GM12878 (cell line): ENCODE measurements around the gene ADAMTS6. TPM values are rescaled to one million over a fixed set of nuclear protein-coding genes. Genes with fewer than 3 reads are reported as not detected.

Source experiments
- ATAC-seq: fragments of 200-7000 bp; cut with Tn5 transposase; 3 replicates; pipeline ENCODE4 v1.9.1; 2020; ENCODE audit warnings: mild to moderate bottlenecking, moderate library complexity
- BruUV-seq: library from RNA; stranded (reverse); fragments of 400-500 nt; replicated peaks from 2 replicates; lab custom pipeline; 2021; lab: Mats Ljungman, UMichigan
- CTCF ChIA-PET: fragments of 300-600 bp; sonication (Branson Sonifier 250); formaldehyde crosslinking; extraction: SDS; loops from one replicate; lab custom pipeline; 2021; ENCODE audit warnings: inconsistent platforms; lab: Yijun Ruan, JAX
- POLR2A ChIA-PET: fragments of 350-600 bp; formaldehyde crosslinking; extraction: SDS; loops from one replicate; lab custom pipeline; 2021; ENCODE audit warnings: inconsistent platforms; lab: Charles Lee
- RAD21 ChIA-PET: fragments of 300-600 bp; sonication (Branson Sonifier 250); formaldehyde crosslinking; loops from one replicate; lab custom pipeline; 2023; ENCODE audit warnings: antibody characterized with exemption; ENCODE audit not compliant: unreplicated experiment; lab: Charles Lee
- SMC1A ChIA-PET: fragments of 300-600 bp; sonication (Branson Sonifier 250); formaldehyde crosslinking; loops from one replicate; lab custom pipeline; 2023; ENCODE audit not compliant: unreplicated experiment, uncharacterized antibody; lab: Charles Lee
- DNase-seq: peaks from one replicate; pipeline ENCODE4 v3.0.0-alpha.2; 2011; ENCODE audit warnings: low read depth, low spot score
- FAIRE-seq: peaks from 3 replicates; lab custom pipeline; 2011; peaks lifted over from hg19 to GRCh38; lab: Jason Lieb, UNC
- H2AFZ ChIP-seq: 2 replicates; pipeline ENCODE4 v1.6.0; 2011; ENCODE audit warnings: low read depth, low read length, control low read depth; ENCODE audit not compliant: control insufficient read depth
- H3K27ac ChIP-seq: 2 replicates; pipeline ENCODE4 v1.5.1; 2011; ENCODE audit warnings: control low read depth; ENCODE audit not compliant: control insufficient read depth, insufficient read depth
- H3K27me3 ChIP-seq, 2 experiments: replicated peaks in 1 of 2; 2 replicates each; pipeline versions ENCODE4 v1.6.0 to v1.6.1; 2011; ENCODE audit warnings: low read length in 1 of 2; ENCODE audit not compliant: control insufficient read depth in 2 of 2, insufficient read depth in 2 of 2
- H3K36me3 ChIP-seq, 2 experiments: 2 replicates each; pipeline ENCODE4 v1.5.1; 2011; ENCODE audit warnings: low read length in 1 of 2; ENCODE audit not compliant: control insufficient read depth in 2 of 2, insufficient read depth in 2 of 2
- H3K4me1 ChIP-seq: 2 replicates; pipeline ENCODE4 v1.6.1; 2011; ENCODE audit warnings: mild to moderate bottlenecking, low read length, moderate library complexity, mixed read lengths; ENCODE audit not compliant: control insufficient read depth, insufficient read depth
- H3K4me2 ChIP-seq: 2 replicates; pipeline ENCODE4 v1.6.0; 2011; ENCODE audit warnings: control low read depth; ENCODE audit not compliant: control insufficient read depth, insufficient read depth
- H3K4me3 ChIP-seq: fragments of 200-600 bp; sonication (generic); 2 replicates; pipeline ENCODE4 v1.5.1; 2016
- H3K79me2 ChIP-seq: 2 replicates; pipeline ENCODE4 v1.6.0; 2011; ENCODE audit warnings: low read length; ENCODE audit not compliant: control insufficient read depth, insufficient read depth
- H3K9ac ChIP-seq: 2 replicates; pipeline ENCODE4 v1.8.0; 2011; ENCODE audit warnings: low read length, control low read depth, mixed read lengths; ENCODE audit not compliant: control insufficient read depth, insufficient read depth
- H3K9me3 ChIP-seq: replicated peaks from 3 replicates; pipeline ENCODE4 v1.5.1; 2011; ENCODE audit warnings: mild to moderate bottlenecking, low read length; ENCODE audit not compliant: control insufficient read depth, insufficient read depth
- H4K20me1 ChIP-seq: 2 replicates; pipeline ENCODE4 v1.6.0; 2011; ENCODE audit not compliant: control insufficient read depth, insufficient read depth
- MEF2B ChIP-seq: fragments of 450-650 bp; IDR thresholded peaks from 2 replicates; pipeline ENCODE4 v1.6.1; 2018; ENCODE audit warnings: mild to moderate bottlenecking, moderate library complexity; ENCODE audit not compliant: partially characterized antibody, poor library complexity, severe bottlenecking
- SUZ12 ChIP-seq: fragments of 200-600 bp; sonication (generic); IDR thresholded peaks from one replicate; pipeline ENCODE4 v1.6.1; 2018; ENCODE audit warnings: antibody characterized with exemption, mild to moderate bottlenecking; ENCODE audit not compliant: unreplicated experiment
- TCF3 ChIP-seq: IDR thresholded peaks from 2 replicates; pipeline ENCODE4 v1.6.1; 2012; ENCODE audit warnings: low read depth, mild to moderate bottlenecking, low read length, borderline replicate concordance; ENCODE audit not compliant: insufficient read depth
- WGBS: methylation state at CpG from one replicate; pipeline ENCODE4 v1.1.6; 2016; ENCODE audit warnings: low lambda C conversion rate; ENCODE audit not compliant: insufficient replicate concordance, insufficient coverage; ENCODE audit errors: missing lambda C conversion rate; 5-methylcytosine and 5-hydroxymethylcytosine counted together
- in situ Hi-C: fragments of 300-500 bp; cut with MboI; formaldehyde crosslinking; loops from 9 replicates; pipeline ENCODE4 v1.14.3; 2018; ENCODE audit warnings: mixed read lengths
- intact Hi-C: fragments of 100-400 bp; cut with micrococcal nuclease; formaldehyde crosslinking; loops from one replicate; pipeline ENCODE4 v1.14.2; 2022; ENCODE audit not compliant: unreplicated experiment
- polyA plus RNA-seq, 11 experiments: library from polyadenylated mRNA; depleted of rRNA in 4 of 11; unstranded in 6 of 11; stranded (reverse) in 5 of 11; fragments of >200 nt; fragmentation: Nextera tagmentation in 4 of 11; fragmentation: Illumina TruSeq in 1 of 11; extraction: Ambion mirVana in 4 of 11; extraction: Trizol in 1 of 11; gene quantifications; 1 replicate in 1 of 11; 2 replicates in 10 of 11; pipeline versions ENCODE4 v1.2.1 to v1.2.3, GENCODE V29; 2011 to 2016; ENCODE audit warnings: inconsistent platforms in 2 of 11, missing spikeins in 2 of 11, low read depth in 1 of 11
- total RNA-seq, 4 experiments: library from RNA; depleted of rRNA in 3 of 4; stranded (reverse); fragments of >200 nt in 3 of 4; fragmentation: Illumina TruSeq in 1 of 4; extraction: Trizol in 1 of 4; gene quantifications; 2 replicates each; pipeline versions ENCODE4 v1.2.1 to v1.2.3, GENCODE V29; 2013 to 2021
- TF ChIP-seq, protein P1 (sequence below): IDR thresholded peaks from 2 replicates; pipeline ENCODE4 v1.6.1; 2011; ENCODE audit warnings: low read depth, mild to moderate bottlenecking, low read length, moderate library complexity, borderline replicate concordance; ENCODE audit errors: extremely low read depth
- TF ChIP-seq, protein P2 (sequence below): IDR thresholded peaks from 2 replicates; pipeline ENCODE4 v1.6.1; 2011; ENCODE audit warnings: borderline replicate concordance, low read depth, mild to moderate bottlenecking, moderate library complexity, low read length; ENCODE audit not compliant: insufficient read depth, poor library complexity, severe bottlenecking
- TF ChIP-seq, protein P3 (sequence below): fragments of 450-650 bp; IDR thresholded peaks from 2 replicates; pipeline ENCODE4 v1.6.1; 2016; ENCODE audit warnings: mild to moderate bottlenecking
- TF ChIP-seq, protein P4 (sequence below), 3 experiments: IDR thresholded peaks in 2 of 3; conservative IDR thresholded peaks in 1 of 3; 2 replicates each; pipeline ENCODE4 v1.5.1; 2011; ENCODE audit warnings: low read depth in 3 of 3, low read length in 3 of 3, mild to moderate bottlenecking in 3 of 3, control low read depth in 2 of 3, moderate library complexity in 2 of 3, inconsistent platforms in 1 of 3, mixed read lengths in 1 of 3; ENCODE audit not compliant: control insufficient read depth in 2 of 3, insufficient read depth in 1 of 3; ENCODE audit errors: extremely low read depth in 1 of 3

ADAMTS6 gene
- total and polyA plus RNA-seq, 10 of the 15 experiments (the other 5 are each of a cell fraction or from before 2014, with no cell fraction given), result 1.1 to 12.3 (median 6.5) TPM

DNA sequence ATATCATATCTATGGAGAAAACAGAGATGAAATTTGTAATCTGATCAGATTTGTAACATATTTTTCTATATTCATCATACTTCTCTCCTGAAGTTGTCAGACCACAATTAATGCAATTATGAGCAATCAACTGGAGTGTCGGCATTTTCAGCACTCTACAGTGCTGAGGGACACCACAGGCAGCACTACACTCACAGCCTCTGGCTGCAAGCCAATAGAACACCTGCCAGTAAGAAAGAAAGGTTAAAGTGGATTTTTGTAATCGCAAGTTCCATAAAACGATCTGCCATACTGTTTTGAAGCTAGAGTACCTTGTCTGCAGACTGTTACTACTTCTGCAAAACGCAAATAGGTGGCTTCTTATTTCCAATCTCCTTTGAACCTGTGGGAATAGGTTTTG is 147.6 kb downstream of the ADAMTS6 start (continued):
- TF ChIP-seq, protein P1, sequence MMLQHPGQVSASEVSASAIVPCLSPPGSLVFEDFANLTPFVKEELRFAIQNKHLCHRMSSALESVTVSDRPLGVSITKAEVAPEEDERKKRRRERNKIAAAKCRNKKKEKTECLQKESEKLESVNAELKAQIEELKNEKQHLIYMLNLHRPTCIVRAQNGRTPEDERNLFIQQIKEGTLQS, result no peak
- TF ChIP-seq, protein P2, sequence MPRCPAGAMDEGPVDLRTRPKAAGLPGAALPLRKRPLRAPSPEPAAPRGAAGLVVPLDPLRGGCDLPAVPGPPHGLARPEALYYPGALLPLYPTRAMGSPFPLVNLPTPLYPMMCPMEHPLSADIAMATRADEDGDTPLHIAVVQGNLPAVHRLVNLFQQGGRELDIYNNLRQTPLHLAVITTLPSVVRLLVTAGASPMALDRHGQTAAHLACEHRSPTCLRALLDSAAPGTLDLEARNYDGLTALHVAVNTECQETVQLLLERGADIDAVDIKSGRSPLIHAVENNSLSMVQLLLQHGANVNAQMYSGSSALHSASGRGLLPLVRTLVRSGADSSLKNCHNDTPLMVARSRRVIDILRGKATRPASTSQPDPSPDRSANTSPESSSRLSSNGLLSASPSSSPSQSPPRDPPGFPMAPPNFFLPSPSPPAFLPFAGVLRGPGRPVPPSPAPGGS, result no peak
- TF ChIP-seq SUZ12, result no peak
- TF ChIP-seq, all 136 proteins: peak for 0

DNA sequence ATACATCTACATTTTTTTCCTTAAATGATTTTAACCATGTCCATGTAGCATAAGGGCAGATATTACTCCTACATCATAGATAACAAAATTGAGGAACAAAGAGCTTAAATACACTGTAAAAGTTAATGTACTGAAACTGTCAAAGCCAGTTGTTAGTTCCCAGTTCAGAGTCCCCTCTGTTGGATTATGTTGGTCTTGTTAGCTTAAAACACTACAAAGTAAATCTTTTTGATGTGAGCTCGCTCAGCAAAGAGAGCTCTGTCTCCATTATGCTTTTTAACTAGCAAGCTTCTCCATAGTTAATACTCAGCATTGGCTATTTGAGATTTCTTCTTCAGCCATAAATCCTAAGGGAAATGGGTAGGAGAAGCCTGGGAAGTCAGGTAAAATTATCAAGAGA is 149.1 kb downstream of the ADAMTS6 start:
- no TSS peak for BruUV-seq
- CTCF ChIA-PET, result interaction anchor here (0.6 kb wide), 1 partner anchor 148 kb away, joined by 3 read pairs; no protein-coding TSS in a partner anchor
- H3K9me3 ChIP-seq, result no peaks in the 10 kb centered on the region
- TF ChIP-seq, protein P3, sequence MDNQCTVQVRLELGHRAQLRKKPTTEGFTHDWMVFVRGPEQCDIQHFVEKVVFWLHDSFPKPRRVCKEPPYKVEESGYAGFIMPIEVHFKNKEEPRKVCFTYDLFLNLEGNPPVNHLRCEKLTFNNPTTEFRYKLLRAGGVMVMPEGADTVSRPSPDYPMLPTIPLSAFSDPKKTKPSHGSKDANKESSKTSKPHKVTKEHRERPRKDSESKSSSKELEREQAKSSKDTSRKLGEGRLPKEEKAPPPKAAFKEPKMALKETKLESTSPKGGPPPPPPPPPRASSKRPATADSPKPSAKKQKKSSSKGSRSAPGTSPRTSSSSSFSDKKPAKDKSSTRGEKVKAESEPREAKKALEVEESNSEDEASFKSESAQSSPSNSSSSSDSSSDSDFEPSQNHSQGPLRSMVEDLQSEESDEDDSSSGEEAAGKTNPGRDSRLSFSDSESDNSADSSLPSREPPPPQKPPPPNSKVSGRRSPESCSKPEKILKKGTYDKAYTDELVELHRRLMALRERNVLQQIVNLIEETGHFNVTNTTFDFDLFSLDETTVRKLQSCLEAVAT, result no peak
- TF ChIP-seq TCF3 (no peak), MEF2B (no peak)
- TF ChIP-seq, protein P4, sequence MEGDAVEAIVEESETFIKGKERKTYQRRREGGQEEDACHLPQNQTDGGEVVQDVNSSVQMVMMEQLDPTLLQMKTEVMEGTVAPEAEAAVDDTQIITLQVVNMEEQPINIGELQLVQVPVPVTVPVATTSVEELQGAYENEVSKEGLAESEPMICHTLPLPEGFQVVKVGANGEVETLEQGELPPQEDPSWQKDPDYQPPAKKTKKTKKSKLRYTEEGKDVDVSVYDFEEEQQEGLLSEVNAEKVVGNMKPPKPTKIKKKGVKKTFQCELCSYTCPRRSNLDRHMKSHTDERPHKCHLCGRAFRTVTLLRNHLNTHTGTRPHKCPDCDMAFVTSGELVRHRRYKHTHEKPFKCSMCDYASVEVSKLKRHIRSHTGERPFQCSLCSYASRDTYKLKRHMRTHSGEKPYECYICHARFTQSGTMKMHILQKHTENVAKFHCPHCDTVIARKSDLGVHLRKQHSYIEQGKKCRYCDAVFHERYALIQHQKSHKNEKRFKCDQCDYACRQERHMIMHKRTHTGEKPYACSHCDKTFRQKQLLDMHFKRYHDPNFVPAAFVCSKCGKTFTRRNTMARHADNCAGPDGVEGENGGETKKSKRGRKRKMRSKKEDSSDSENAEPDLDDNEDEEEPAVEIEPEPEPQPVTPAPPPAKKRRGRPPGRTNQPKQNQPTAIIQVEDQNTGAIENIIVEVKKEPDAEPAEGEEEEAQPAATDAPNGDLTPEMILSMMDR (IDR thresholded peaks at IDR 0.05 in 2 of 3, conservative IDR thresholded peaks at IDR 0.05 in 1 of 3; ENCODE audit: control insufficient read depth in 2 of 3, extremely low read depth in 1 of 3, insufficient read depth in 1 of 3, low read depth in 3 of 3, low read length in 3 of 3), result no peak
- TF ChIP-seq, all 136 proteins: peak for 0
- no peak for DNase-seq
- no peak for FAIRE-seq
- ChIA-PET POLR2A (interaction anchor here (0.5 kb wide), 1 partner anchor 41 kb away, joined by 4 read pairs; no protein-coding TSS in a partner anchor), SMC1A (interaction anchor here (1.0 to 1.5 kb wide), 4 partner anchors 19 to 522 kb away, joined by 3 to 5 read pairs (median 4); partner anchors contain the start of gene ADAMTS6), RAD21 (interaction anchor here (1.1 kb wide), 1 partner anchor 317 kb away, joined by 4 read pairs; no protein-coding TSS in a partner anchor)
- Histone ChIP-seq H3K27ac (no peak overlapping the region), H3K4me3 (no peak overlapping the region), H3K4me1 (no peaks in the 10 kb centered on the region), H2AFZ (no peak overlapping the region), H4K20me1 (no peaks in the 10 kb centered on the region), H3K9ac (no peak overlapping the region), H3K36me3 (no peaks in the 10 kb centered on the region), H3K4me2 (no peak overlapping the region), H3K27me3 (no peaks in the 10 kb centered on the region), H3K79me2 (no peaks in the 10 kb centered on the region)
- in situ Hi-C loops, result no loop called here
- intact Hi-C loops, result no loop called here
- WGBS, result 37% methylated on average over 1 of the region's 1 CpG
- no peak for ATAC-seq
